ENCODE data around the gene LLGL2.

Gene LLGL2

DNA sequence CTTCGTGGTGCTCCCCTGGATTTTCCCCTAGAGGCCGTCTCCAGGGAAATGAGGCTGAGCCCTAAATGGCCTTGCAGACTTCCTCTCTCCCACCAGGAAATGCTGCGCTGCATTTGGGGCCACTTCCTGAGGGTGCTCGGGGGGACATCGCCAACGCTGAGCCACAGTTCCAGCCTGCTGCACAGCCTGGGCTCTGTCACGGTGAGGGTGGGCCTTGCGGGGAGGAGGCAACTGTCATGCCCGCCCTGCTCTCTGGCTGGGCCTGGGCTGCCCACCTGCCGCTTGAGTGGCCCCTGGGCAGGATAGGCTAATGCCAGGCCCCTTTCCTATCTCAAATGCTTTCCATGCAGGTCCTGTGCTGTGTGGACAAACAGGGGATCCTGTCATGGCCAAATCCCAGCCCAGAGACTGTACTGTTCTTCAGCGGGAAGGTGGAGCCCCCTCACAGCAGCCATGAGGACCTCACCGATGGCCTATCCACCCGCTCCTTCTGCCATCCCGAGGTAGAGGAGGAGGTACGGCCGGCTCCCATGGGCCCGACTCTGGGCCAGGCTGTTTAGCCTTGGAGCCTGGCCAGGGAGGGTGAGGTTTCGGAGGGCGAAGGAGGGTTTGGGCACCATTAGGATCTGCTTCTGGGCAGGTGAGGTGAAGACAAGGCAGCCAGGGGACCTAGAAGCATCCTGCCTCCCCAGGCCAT is 34.4 kb upstream of the LLGL2 start:
- TF ChIP-seq SPI1 (IDR thresholded peaks at IDR 0.05; ENCODE audit: low read depth, low read length) (no peak), PAX5 (IDR thresholded peaks at IDR 0.05; ENCODE audit: insufficient read depth, low read length, severe bottlenecking) (no peak), POLR2A (IDR thresholded peaks at IDR 0.05; ENCODE audit: low read depth, low read length) (no peak), POU2F2 (IDR thresholded peaks at IDR 0.05; ENCODE audit: low read depth, low read length) (no peak), POLR2AphosphoS5 (IDR thresholded peaks at IDR 0.05; ENCODE audit: low read depth, low read length) (no peak)
- no peak for DNase-seq (ENCODE audit: insufficient read length, low spot score)
- FAIRE-seq, result no peak

DNA sequence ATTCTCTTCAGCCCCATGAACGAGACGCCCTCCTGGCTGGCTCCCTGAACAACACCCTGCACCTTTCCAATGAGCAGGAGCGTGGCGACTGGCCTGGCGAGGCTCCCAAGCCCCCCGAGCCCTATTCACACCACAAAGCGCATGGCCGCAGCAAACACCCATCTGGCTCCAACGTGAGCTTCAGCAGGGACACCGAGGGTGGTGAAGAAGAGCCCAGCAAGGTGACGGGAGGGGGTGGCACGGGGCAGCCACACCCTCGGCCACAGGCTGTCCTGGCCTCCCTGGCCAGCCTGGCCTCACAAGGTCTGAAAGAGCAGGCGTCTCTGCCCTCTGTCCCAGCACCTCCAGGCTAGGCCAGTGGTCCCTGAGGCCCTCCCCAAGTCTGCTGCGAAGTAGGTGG is 33.8 kb upstream of the LLGL2 start:
- no peak for DNase-seq (ENCODE audit: insufficient read length, low spot score)
- no peak for FAIRE-seq
- TF ChIP-seq POLR2AphosphoS5 (IDR thresholded peaks at IDR 0.05; ENCODE audit: low read depth, low read length) (no peak), SPI1 (IDR thresholded peaks at IDR 0.05; ENCODE audit: low read depth, low read length) (no peak), TAF1 (IDR thresholded peaks at IDR 0.05; ENCODE audit: low read depth, low read length) (no peak), PAX5 (IDR thresholded peaks at IDR 0.05; ENCODE audit: insufficient read depth, low read length, severe bottlenecking) (no peak), POU2F2 (IDR thresholded peaks at IDR 0.05; ENCODE audit: low read depth, low read length) (no peak), POLR2A (IDR thresholded peaks at IDR 0.05; ENCODE audit: low read depth, low read length) (no peak)

GRCh38 chr17:75492555-75493168 is 32.8 kb upstream of the LLGL2 start:
- TF ChIP-seq POU2F2 (IDR thresholded peaks at IDR 0.05; ENCODE audit: low read depth, low read length) (no peak), POLR2AphosphoS5 (IDR thresholded peaks at IDR 0.05; ENCODE audit: low read depth, low read length) (no peak), TAF1 (IDR thresholded peaks at IDR 0.05; ENCODE audit: low read depth, low read length) (no peak), POLR2A (IDR thresholded peaks at IDR 0.05; ENCODE audit: low read depth, low read length) (no peak), PAX5 (IDR thresholded peaks at IDR 0.05; ENCODE audit: insufficient read depth, low read length, severe bottlenecking) (no peak), SPI1 (IDR thresholded peaks at IDR 0.05; ENCODE audit: low read depth, low read length) (no peak)
- FAIRE-seq (no peak), DNase-seq (ENCODE audit: insufficient read length, low spot score) (no peak)

DNA sequence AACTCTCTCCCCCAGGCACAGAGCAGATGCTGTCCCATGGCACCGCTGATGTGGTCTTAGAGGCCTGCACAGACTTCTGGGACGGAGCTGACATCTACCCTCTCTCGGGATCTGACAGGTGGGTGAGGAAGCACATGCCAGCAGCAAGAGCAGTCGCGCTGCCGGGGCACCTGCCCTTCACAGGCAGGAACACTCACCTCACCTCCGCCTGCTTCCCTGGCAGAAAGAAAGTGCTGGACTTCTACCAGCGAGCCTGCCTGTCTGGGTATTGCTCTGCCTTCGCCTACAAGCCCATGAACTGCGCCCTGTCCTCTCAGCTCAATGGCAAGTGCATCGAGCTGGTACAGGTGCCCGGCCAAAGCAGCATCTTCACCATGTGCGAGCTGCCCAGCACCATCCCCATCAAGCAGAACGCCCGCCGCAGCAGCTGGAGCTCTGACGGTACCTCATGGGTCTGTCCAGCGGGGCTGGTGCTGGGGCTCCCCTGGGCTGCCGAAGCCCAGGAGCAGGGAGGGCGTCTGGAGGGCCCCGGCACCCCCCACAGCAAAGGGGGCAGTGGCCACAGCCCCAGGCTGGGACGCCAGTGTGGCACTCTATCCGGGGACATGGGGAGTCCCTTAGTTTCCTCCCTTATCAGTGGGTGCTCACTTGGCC is 31.9 kb upstream of the LLGL2 start:
- no peak for DNase-seq (ENCODE audit: insufficient read length, low spot score)
- FAIRE-seq, result no peak
- TF ChIP-seq POU2F2 (IDR thresholded peaks at IDR 0.05; ENCODE audit: low read depth, low read length) (no peak), PAX5 (IDR thresholded peaks at IDR 0.05; ENCODE audit: insufficient read depth, low read length, severe bottlenecking) (no peak), SPI1 (IDR thresholded peaks at IDR 0.05; ENCODE audit: low read depth, low read length) (no peak)

- TF ChIP-seq TAF1 (IDR thresholded peaks at IDR 0.05; ENCODE audit: low read depth, low read length), result no peak
- no peak for TF ChIP-seq POU2F2 (IDR thresholded peaks at IDR 0.05; ENCODE audit: low read depth, low read length)
- no peak for TF ChIP-seq POLR2A (IDR thresholded peaks at IDR 0.05; ENCODE audit: low read depth, low read length)
- no peak for TF ChIP-seq POLR2AphosphoS5 (IDR thresholded peaks at IDR 0.05; ENCODE audit: low read depth, low read length)
- TF ChIP-seq SPI1 (IDR thresholded peaks at IDR 0.05; ENCODE audit: low read depth, low read length), result no peak
- no peak for TF ChIP-seq PAX5 (IDR thresholded peaks at IDR 0.05; ENCODE audit: insufficient read depth, low read length, severe bottlenecking)
- DNase-seq (ENCODE audit: insufficient read length, low spot score) (no peak), FAIRE-seq (no peak)
These were observed 31.1 kb upstream of the LLGL2 start for GRCh38 chr17:75494326-75494877.

- no peak for TF ChIP-seq PAX5 (IDR thresholded peaks at IDR 0.05; ENCODE audit: insufficient read depth, low read length, severe bottlenecking)
- no peak for TF ChIP-seq POU2F2 (IDR thresholded peaks at IDR 0.05; ENCODE audit: low read depth, low read length)
- TF ChIP-seq POLR2A (IDR thresholded peaks at IDR 0.05; ENCODE audit: low read depth, low read length), result no peak
- TF ChIP-seq TAF1 (IDR thresholded peaks at IDR 0.05; ENCODE audit: low read depth, low read length), result no peak
- no peak for TF ChIP-seq POLR2AphosphoS5 (IDR thresholded peaks at IDR 0.05; ENCODE audit: low read depth, low read length)
- TF ChIP-seq SPI1 (IDR thresholded peaks at IDR 0.05; ENCODE audit: low read depth, low read length), result no peak
- FAIRE-seq (no peak), DNase-seq (ENCODE audit: insufficient read length, low spot score) (no peak)
These were observed 29.5 kb upstream of the LLGL2 start for GRCh38 chr17:75496005-75496404.

GRCh38 chr17:75498039-75498725 is 27.3 kb upstream of the LLGL2 start:
- no peak for TF ChIP-seq TAF1 (IDR thresholded peaks at IDR 0.05; ENCODE audit: low read depth, low read length)
- no peak for TF ChIP-seq POU2F2 (IDR thresholded peaks at IDR 0.05; ENCODE audit: low read depth, low read length)
- no peak for TF ChIP-seq POLR2AphosphoS5 (IDR thresholded peaks at IDR 0.05; ENCODE audit: low read depth, low read length)
- TF ChIP-seq POLR2A (IDR thresholded peaks at IDR 0.05; ENCODE audit: low read depth, low read length), result no peak
- TF ChIP-seq PAX5 (IDR thresholded peaks at IDR 0.05; ENCODE audit: insufficient read depth, low read length, severe bottlenecking), result no peak
- TF ChIP-seq SPI1 (IDR thresholded peaks at IDR 0.05; ENCODE audit: low read depth, low read length), result no peak
- FAIRE-seq (no peak), DNase-seq (ENCODE audit: insufficient read length, low spot score) (no peak)

GRCh38 chr17:75498726-75499213 is 26.7 kb upstream of the LLGL2 start:
- no peak for FAIRE-seq
- no peak for DNase-seq (ENCODE audit: insufficient read length, low spot score)
- TF ChIP-seq POLR2A (IDR thresholded peaks at IDR 0.05; ENCODE audit: low read depth, low read length) (no peak), TAF1 (IDR thresholded peaks at IDR 0.05; ENCODE audit: low read depth, low read length) (no peak), PAX5 (IDR thresholded peaks at IDR 0.05; ENCODE audit: insufficient read depth, low read length, severe bottlenecking) (no peak), POLR2AphosphoS5 (IDR thresholded peaks at IDR 0.05; ENCODE audit: low read depth, low read length) (no peak), POU2F2 (IDR thresholded peaks at IDR 0.05; ENCODE audit: low read depth, low read length) (no peak), SPI1 (IDR thresholded peaks at IDR 0.05; ENCODE audit: low read depth, low read length) (no peak)

All from GM12891 (cell line).